Muscle layer of duodenum (tissue), 2 donors: Measurements from ENCODE around the gene PPCDC.
A peak's percentile ranks its signal among the peaks of the same experiment; 100 is the strongest.

Source experiments
- H3K27ac ChIP-seq: one replicate; pipeline ENCODE4 v1.7.0; 2013; ENCODE audit warnings: mild to moderate bottlenecking, low read length
- H3K27me3 ChIP-seq: one replicate; pipeline ENCODE4 v1.7.0; 2013; ENCODE audit warnings: low read depth, mild to moderate bottlenecking, control low read depth, low read length
- H3K36me3 ChIP-seq, 2 donors: one replicate each; pipeline ENCODE4 v1.7.0; 2013; ENCODE audit warnings: low read length in 2 of 2, control low read depth in 1 of 2, mild to moderate bottlenecking in 1 of 2; ENCODE audit not compliant: insufficient read depth in 2 of 2, control insufficient read depth in 1 of 2
- H3K4me1 ChIP-seq, 2 donors: one replicate each; pipeline ENCODE4 v1.7.0; 2013; ENCODE audit warnings: low read length in 2 of 2, mild to moderate bottlenecking in 2 of 2, control low read depth in 1 of 2, moderate library complexity in 1 of 2; ENCODE audit not compliant: insufficient read depth in 2 of 2, control insufficient read depth in 1 of 2
- H3K4me3 ChIP-seq, 2 donors: one replicate each; pipeline ENCODE4 v1.7.0; 2013; ENCODE audit warnings: low read length in 2 of 2, low read depth in 1 of 2, mild to moderate bottlenecking in 1 of 2
- H3K9me3 ChIP-seq, 2 donors: one replicate each; pipeline ENCODE4 v1.7.0; 2013; ENCODE audit warnings: low read length in 2 of 2, control low read depth in 1 of 2, mild to moderate bottlenecking in 1 of 2; ENCODE audit not compliant: control insufficient read depth in 1 of 2
- donor health status: healthy.

Gene PPCDC

DNA sequence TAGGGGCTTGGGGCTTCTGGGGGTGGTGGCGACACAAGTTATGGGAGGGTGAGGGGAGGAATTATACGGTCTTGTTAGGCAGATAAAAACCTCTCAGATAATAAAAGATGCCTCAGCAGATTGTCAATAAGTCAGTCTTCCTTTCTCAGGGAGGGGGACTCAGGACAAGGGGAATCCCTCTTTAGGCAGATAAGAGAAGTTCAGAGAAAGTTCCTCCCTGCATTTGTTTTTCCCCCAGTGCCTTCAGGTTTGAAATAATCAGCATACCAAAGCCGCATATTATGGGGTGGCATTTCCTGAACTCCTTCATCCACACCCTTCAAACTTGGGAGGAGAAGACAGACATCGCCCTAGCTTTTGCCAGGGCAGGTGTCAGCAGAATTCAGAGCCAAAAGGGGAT is 8.5 kb downstream of the PPCDC start:
- H3K4me1 ChIP-seq, result peaks cover 13 to 19% of the 10 kb centered on the region in 2 donors
- H3K36me3 ChIP-seq, result peaks cover 0 to 1% of the 10 kb centered on the region in 2 donors
- no peaks in the 10 kb centered on the region for H3K27me3 ChIP-seq
- no peak overlapping the region for H3K27ac ChIP-seq
- no peaks in the 10 kb centered on the region for H3K9me3 ChIP-seq
- no peak overlapping the region for H3K4me3 ChIP-seq

DNA sequence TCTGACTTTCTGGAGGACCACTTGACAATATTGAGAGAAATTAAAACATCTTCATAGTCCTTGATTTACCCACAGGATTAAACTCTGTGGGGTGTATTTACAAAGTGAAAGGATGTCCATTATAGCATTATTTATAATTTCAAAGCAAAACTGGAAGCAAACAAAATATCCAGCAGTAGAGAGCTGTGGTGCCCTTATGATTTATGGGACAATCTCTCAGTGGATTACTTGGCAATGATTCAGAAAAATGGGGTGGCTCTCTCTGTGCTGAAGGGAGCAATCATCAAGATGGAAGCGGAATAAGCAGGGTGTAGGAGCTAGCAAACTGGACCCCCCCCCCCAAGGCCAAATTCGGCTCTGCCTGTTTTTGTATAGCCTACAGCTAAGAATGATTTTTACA is 9.0 kb downstream of the PPCDC start:
- Histone ChIP-seq H3K9me3 (no peaks in the 10 kb centered on the region), H3K4me1 (peaks cover 13 to 19% of the 10 kb centered on the region in 2 donors), H3K4me3 (no peak overlapping the region), H3K27me3 (no peaks in the 10 kb centered on the region), H3K36me3 (peaks cover 0 to 5% of the 10 kb centered on the region in 2 donors), H3K27ac (no peak overlapping the region)

DNA sequence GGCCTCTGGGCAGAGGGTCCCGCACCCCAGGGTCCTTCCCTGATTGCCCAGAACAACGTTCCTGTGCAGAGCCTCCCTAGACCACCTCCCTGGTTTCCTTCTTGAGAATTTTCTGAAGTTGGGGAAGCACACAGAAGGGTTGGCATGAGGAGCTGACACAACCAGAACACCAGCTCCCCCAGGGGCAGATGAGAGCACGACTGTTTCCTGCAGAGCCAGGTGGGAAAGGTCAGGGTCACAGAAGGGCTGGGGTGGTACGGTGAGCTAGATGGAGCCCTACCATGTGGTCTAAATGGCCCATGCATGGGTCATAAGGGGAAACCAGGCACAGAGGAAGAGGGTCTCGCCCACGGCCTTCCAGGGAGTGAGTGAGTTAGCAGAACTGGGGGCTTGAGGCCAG is 10.4 kb downstream of the PPCDC start:
- H3K4me3 ChIP-seq, result no peak overlapping the region
- peaks cover 13 to 17% of the 10 kb centered on the region in 2 donors for H3K4me1 ChIP-seq
- H3K9me3 ChIP-seq, result no peaks in the 10 kb centered on the region
- no peaks in the 10 kb centered on the region for H3K27me3 ChIP-seq
- peaks cover 0 to 5% of the 10 kb centered on the region in 2 donors for H3K36me3 ChIP-seq
- H3K27ac ChIP-seq, result no peak overlapping the region

DNA sequence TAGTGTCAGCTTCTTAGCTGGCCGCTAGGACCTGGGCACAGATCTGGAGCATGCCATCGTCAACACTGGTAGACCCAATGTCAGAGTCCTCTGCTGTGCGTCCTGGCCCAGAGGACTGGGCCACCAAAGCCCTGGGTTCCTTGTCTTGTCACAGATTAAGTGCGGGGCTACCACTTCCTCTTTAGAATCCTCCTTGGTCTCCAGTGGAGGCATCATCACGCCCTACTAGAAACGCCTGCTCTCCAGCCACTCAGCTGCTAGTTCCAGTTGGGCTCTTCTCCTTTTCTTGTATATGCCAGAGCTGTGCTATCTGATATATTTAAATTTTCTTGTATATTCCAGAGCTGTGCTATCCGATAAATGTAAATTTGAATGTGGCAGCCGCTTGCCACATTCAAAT is 11.2 kb downstream of the PPCDC start:
- no peaks in the 10 kb centered on the region for H3K9me3 ChIP-seq
- peaks cover 0 to 5% of the 10 kb centered on the region in 2 donors for H3K36me3 ChIP-seq
- H3K4me3 ChIP-seq, result no peak overlapping the region
- H3K4me1 ChIP-seq, result peaks cover 5 to 10% of the 10 kb centered on the region in 2 donors
- no peak overlapping the region for H3K27ac ChIP-seq
- H3K27me3 ChIP-seq, result no peaks in the 10 kb centered on the region

DNA sequence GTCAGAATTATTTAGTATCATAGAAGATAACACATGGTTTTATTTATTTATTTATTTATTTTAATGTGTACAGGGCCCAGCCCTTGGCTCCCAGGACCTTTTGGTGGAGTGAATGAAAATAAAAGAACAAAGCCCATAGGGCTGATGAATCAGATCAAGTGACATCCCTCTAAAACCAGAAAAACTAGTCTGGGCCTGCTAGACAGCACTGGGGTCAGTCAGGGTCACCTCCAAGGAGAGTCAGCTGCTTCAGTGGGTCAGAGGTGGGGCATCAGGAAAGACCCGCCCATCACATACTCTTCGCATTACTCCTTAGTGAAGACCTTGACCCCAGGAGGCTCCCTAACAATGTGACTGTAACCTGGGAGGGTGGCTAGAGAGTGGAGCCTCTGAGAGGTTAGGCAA is 12.8 kb downstream of the PPCDC start:
- no peaks in the 10 kb centered on the region for H3K9me3 ChIP-seq
- H3K27ac ChIP-seq, result no peak overlapping the region
- no peak overlapping the region for H3K4me3 ChIP-seq
- H3K27me3 ChIP-seq, result no peaks in the 10 kb centered on the region
- H3K36me3 ChIP-seq, result peaks cover 0 to 5% of the 10 kb centered on the region in 2 donors
- H3K4me1 ChIP-seq, result peaks cover 0 to 4% of the 10 kb centered on the region in 2 donors

- H3K4me1 ChIP-seq, result peaks cover 0 to 4% of the 10 kb centered on the region in 2 donors
Measured at GRCh38 chr15:75037685-75038084, 14.3 kb downstream of the PPCDC start.

GRCh38 chr15:75038231-75038630 is 14.8 kb downstream of the PPCDC start:
- peaks cover 0 to 5% of the 10 kb centered on the region in 2 donors for H3K36me3 ChIP-seq
- peaks cover 2 to 10% of the 10 kb centered on the region in 2 donors for H3K4me1 ChIP-seq
- no peak overlapping the region for H3K4me3 ChIP-seq
- H3K27ac ChIP-seq, result no peak overlapping the region
- no peaks in the 10 kb centered on the region for H3K27me3 ChIP-seq
- no peaks in the 10 kb centered on the region for H3K9me3 ChIP-seq

More at GRCh38 chr15:75037685-75038084, 14.3 kb downstream of the PPCDC start:
- peaks cover 0 to 5% of the 10 kb centered on the region in 2 donors for H3K36me3 ChIP-seq
- no peak overlapping the region for H3K27ac ChIP-seq
- H3K9me3 ChIP-seq, result no peaks in the 10 kb centered on the region
- no peaks in the 10 kb centered on the region for H3K27me3 ChIP-seq
- H3K4me3 ChIP-seq, result no peak overlapping the region

DNA sequence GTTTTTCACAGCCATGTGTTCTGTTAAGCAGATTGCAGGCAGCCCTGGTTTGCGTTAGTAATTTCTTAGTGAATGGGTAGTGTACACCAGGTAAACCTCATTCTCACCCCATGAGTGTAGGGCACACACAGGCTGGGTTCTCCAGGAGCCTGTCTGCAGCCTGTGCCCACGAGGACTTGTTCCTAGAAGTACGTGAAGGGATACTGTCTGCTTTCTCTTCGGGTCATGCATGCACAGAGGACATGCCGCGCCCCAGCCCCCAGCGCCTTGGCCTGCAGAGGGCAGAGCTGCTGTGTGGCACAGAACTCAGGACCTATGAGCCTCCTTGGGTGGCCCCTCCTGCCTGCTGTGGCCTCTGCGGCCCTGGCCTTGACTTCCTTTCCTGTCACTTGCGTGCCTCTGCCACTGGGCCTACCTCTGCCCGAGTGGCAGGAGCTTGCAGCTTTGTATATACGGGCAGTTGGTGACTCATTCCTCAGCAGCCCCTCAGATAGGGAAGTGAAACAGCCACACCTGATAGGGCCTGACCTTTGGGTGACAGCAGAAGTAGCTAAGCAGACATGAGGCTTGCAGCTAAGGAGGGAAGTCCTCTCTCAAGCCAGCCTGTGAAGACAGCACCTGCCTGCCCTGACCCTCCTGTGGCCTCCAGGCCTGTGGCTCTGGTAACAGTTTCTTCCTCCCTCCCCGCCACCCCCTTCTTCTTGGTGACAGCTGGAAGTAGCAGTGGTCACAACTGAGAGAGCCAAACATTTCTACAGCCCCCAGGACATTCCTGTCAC is 19.5 kb downstream of the PPCDC start:
- no peaks in the 10 kb centered on the region for H3K9me3 ChIP-seq
- peak overlapping the region in 1 of 2 donors; percentile 9 for H3K4me3 ChIP-seq
- H3K27me3 ChIP-seq, result no peaks in the 10 kb centered on the region
- H3K36me3 ChIP-seq, result peaks cover 0 to 5% of the 10 kb centered on the region in 2 donors
- peaks cover 18 to 41% of the 10 kb centered on the region in 2 donors for H3K4me1 ChIP-seq
- H3K27ac ChIP-seq, result peak overlapping the region; percentile 85

DNA sequence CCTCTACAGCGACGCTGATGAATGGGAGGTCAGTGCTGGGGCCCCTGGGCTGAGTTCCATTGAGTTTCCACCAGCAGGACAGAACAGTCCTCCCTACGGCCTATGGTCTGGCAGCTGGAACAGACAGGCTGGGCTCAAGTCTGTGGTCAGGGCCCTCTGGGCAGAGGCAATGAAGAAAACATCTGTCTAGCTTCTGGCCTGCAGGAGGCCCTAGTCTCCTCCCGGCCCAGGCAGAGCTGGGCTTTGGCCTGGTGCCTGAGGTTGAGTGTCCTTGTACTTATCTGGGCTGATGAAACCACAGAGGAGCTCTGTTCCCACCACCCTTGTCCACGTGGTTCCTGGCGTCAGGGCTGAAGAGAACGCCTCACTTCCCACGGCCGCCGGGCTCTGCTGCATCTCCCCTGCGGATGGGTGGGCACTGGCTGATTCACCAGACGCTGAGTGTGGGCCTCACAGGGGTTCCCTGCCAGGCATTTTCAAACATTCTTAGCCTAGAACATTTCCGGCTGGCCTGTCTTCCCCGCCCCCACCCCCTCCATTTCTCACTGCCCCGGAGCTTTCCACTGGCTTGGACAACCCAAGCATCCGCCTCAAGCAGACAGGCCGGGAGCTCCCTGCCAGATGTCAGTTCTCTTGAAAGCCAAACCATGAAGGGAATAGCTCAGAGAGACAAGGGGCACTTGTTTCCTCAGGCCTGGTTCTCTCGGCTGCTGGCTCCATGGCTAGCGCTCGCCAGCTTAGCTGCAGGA is 20.3 kb downstream of the PPCDC start:
- Histone ChIP-seq H3K4me1 (peaks cover 18 to 42% of the 10 kb centered on the region in 2 donors), H3K27ac (peak overlapping the region; percentile 85), H3K36me3 (peaks cover 0 to 5% of the 10 kb centered on the region in 2 donors), H3K9me3 (no peaks in the 10 kb centered on the region), H3K4me3 (peak overlapping the region in 1 of 2 donors; percentile 6), H3K27me3 (no peaks in the 10 kb centered on the region)

DNA sequence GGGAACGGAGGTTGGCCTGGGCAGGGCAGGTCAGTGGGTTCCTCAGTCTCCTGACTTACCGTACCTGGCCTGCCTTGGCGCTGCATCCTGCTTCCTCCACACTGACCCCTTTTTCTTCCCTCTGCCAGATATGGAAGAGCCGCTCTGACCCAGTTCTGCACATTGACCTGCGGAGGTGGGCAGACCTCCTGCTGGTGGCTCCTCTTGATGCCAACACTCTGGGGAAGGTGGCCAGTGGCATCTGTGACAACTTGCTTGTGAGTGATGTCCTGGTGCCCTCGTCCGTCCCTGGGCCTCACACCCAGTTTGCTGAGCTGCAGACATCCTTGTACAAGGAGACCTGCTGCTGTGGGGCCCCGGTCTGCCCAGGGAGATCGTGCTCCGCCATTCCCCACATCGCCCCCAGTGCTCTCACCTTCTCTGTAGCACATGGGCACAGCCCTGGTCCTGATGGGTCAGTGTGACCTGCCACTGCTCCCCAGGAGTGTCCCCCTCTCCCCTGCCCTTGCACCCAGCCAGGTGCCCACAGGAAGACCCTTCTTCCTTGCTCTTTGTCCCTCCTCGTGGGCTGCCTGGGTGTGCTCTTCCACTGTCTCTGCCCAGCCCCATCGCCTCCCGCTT is 21.0 kb downstream of the PPCDC start:
- peak overlapping the region in 1 of 2 donors; percentile 6 for H3K4me3 ChIP-seq
- peak overlapping the region; percentile 85 for H3K27ac ChIP-seq
- H3K9me3 ChIP-seq, result no peaks in the 10 kb centered on the region
- H3K4me1 ChIP-seq, result peaks cover 18 to 45% of the 10 kb centered on the region in 2 donors
- peaks cover 0 to 5% of the 10 kb centered on the region in 2 donors for H3K36me3 ChIP-seq
- no peaks in the 10 kb centered on the region for H3K27me3 ChIP-seq
